Activated CD4-positive, alpha-beta memory T cell treated with anti-CD3 and anti-CD28 coated beads for 36 hours (primary cell): ENCODE measurements around the gene ZNF292. TPM values are rescaled to one million over a fixed set of nuclear protein-coding genes. Genes with fewer than 3 reads are reported as not detected.
"Not testable (repeated sequence)": the region's sequence is repeated elsewhere in the genome, so short reads cannot be mapped to it uniquely, and the experiment has no call there.

ENCODE experiments used
- CTCF ChIA-PET: fragments of 350-600 bp; sonication (Branson Sonifier 250); formaldehyde crosslinking; loops from one replicate; lab custom pipeline; 2021; ENCODE audit warnings: antibody characterized with exemption, inconsistent platforms; lab: Charles Lee
- POLR2A ChIA-PET: fragments of 350-600 bp; sonication (Branson Sonifier 250); formaldehyde crosslinking; loops from one replicate; lab custom pipeline; 2021; ENCODE audit warnings: antibody characterized with exemption; lab: Charles Lee
- DNase-seq: peaks from one replicate; pipeline ENCODE4 v3.0.0-alpha.2; 2020
- H3K27ac Mint-ChIP-seq: one replicate; pipeline ENCODE4 v1.8.0; 2021; ENCODE audit warnings: mixed read lengths
- H3K27me3 Mint-ChIP-seq: one replicate; pipeline ENCODE4 v1.8.0; 2021; ENCODE audit warnings: mixed read lengths
- H3K36me3 Mint-ChIP-seq: one replicate; pipeline ENCODE4 v1.8.0; 2021; ENCODE audit warnings: mixed read lengths
- H3K4me1 Mint-ChIP-seq: one replicate; pipeline ENCODE4 v1.8.0; 2021; ENCODE audit warnings: low read depth, mixed read lengths
- H3K4me3 Mint-ChIP-seq: one replicate; pipeline ENCODE4 v1.8.0; 2021; ENCODE audit warnings: mild to moderate bottlenecking, mixed read lengths
- H3K9me3 Mint-ChIP-seq: one replicate; pipeline ENCODE4 v1.8.0; 2021; ENCODE audit warnings: mixed read lengths
- intact Hi-C: fragments of 100-400 bp; cut with micrococcal nuclease; formaldehyde crosslinking; loops from one replicate; pipeline ENCODE4 v1.15.1; 2023
- total RNA-seq, 2 experiments: library from RNA; stranded (reverse); gene quantifications; one replicate each; pipeline ENCODE4 v1.2.3, GENCODE V29; 2021

ZNF292 gene
- total RNA-seq, 2 experiments from 2014 or later: 51.9 to 52.5 TPM

- no peaks in the 10 kb centered on the region for H3K27me3 Mint-ChIP-seq
- H3K4me3 Mint-ChIP-seq: no peak overlapping the region
- peaks cover 41% of the 10 kb centered on the region for H3K4me1 Mint-ChIP-seq
- no peaks in the 10 kb centered on the region for H3K9me3 Mint-ChIP-seq
- no peak overlapping the region for H3K27ac Mint-ChIP-seq
- ChIA-PET CTCF (interaction anchor here (0.6 kb wide), 1 partner anchor 107 kb away, joined by 3 read pairs; the partner anchor contains the start of gene SMIM8), POLR2A (no interaction called here)
- intact Hi-C loops: loop anchor here (5.0 kb wide), 1 partner anchor 43 kb away; no protein-coding TSS in a partner anchor
- peaks cover 17% of the 10 kb centered on the region for H3K36me3 Mint-ChIP-seq
- DNase-seq: no peak
Measured at GRCh38 chr6:87214831-87215230, 59.5 kb downstream of the ZNF292 start.

DNA sequence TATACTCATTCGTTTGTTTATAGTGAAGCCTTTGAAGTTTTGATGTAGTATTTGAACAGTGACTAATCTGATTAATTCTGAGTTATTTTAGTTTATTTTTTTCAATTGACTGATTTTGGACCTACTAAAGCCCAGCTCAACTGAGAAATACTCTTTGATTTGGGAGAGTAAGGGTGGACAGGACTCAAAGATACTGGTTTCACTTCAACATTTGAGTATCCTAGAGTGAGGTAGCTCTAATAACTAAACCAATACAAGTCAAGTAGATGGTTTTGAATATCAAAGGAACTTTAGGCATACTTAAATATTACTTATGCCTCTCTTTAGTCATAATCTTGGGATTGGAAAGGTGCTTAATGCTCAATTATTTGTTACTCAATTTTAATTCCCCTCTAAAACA, 65.6 kb downstream of the ZNF292 start:
- no peaks in the 10 kb centered on the region for H3K9me3 Mint-ChIP-seq
- ChIA-PET CTCF (interaction anchor here (0.6 to 1.9 kb wide), 2 partner anchors 64 to 67 kb away, joined by 3 to 4 read pairs; no protein-coding TSS in a partner anchor), POLR2A (no interaction called here)
- H3K27me3 Mint-ChIP-seq: no peaks in the 10 kb centered on the region
- intact Hi-C loops: no loop called here
- H3K4me3 Mint-ChIP-seq: no peak overlapping the region
- DNase-seq: no peak
- H3K36me3 Mint-ChIP-seq: peaks cover 44% of the 10 kb centered on the region
- no peak overlapping the region for H3K27ac Mint-ChIP-seq
- H3K4me1 Mint-ChIP-seq: peaks cover 4% of the 10 kb centered on the region

- Mint-ChIP-seq H3K27me3 (no peaks in the 10 kb centered on the region), H3K9me3 (no peaks in the 10 kb centered on the region), H3K36me3 (peaks cover 46% of the 10 kb centered on the region), H3K27ac (no peak overlapping the region), H3K4me1 (peaks cover 4% of the 10 kb centered on the region), H3K4me3 (no peak overlapping the region)
- intact Hi-C loops: no loop called here
- ChIA-PET CTCF (no interaction called here), POLR2A (no interaction called here)
- no peak for DNase-seq
Measured at GRCh38 chr6:87222676-87223075, 67.3 kb downstream of the ZNF292 start.

- H3K27ac Mint-ChIP-seq: no peak overlapping the region
- H3K36me3 Mint-ChIP-seq: peaks cover 51% of the 10 kb centered on the region
- ChIA-PET POLR2A (no interaction called here), CTCF (no interaction called here)
- H3K4me1 Mint-ChIP-seq: peaks cover 12% of the 10 kb centered on the region
- intact Hi-C loops: no loop called here
- no peak for DNase-seq
- H3K4me3 Mint-ChIP-seq: no peak overlapping the region
- H3K27me3 Mint-ChIP-seq: no peaks in the 10 kb centered on the region
- H3K9me3 Mint-ChIP-seq: no peaks in the 10 kb centered on the region
Measured at GRCh38 chr6:87224971-87225370, 69.6 kb downstream of the ZNF292 start.

DNA sequence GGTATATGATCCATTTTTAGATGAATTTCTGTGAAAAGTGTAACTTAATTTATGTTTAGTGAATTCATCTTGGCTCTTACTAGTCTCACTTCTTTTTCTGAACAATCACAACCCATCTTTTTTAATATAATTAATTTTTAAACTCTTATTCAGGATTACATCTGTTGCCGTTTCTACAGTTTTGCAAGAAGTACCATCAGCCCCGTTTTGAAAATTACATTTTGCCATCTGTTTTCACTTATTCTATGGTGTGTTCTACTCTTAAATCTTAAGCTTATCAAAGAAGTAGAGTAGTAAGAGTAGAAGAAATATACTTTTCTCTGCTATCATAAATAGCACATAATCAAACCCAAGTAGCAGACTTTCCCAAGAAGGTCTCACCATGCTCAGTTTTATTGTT, 70.1 kb downstream of the ZNF292 start:
- intact Hi-C loops: no loop called here
- Mint-ChIP-seq H3K27me3 (no peaks in the 10 kb centered on the region), H3K4me1 (peaks cover 12% of the 10 kb centered on the region), H3K4me3 (no peak overlapping the region), H3K36me3 (peaks cover 49% of the 10 kb centered on the region), H3K27ac (no peak overlapping the region), H3K9me3 (no peaks in the 10 kb centered on the region)
- DNase-seq: no peak
- POLR2A ChIA-PET: no interaction called here
- CTCF ChIA-PET: interaction anchor here (1.0 kb wide), 1 partner anchor 87 kb away, joined by 3 read pairs; no protein-coding TSS in a partner anchor

- Mint-ChIP-seq H3K4me3 (no peak overlapping the region), H3K27ac (no peak overlapping the region), H3K36me3 (peaks cover 46% of the 10 kb centered on the region), H3K4me1 (peaks cover 11% of the 10 kb centered on the region), H3K27me3 (no peaks in the 10 kb centered on the region), H3K9me3 (no peaks in the 10 kb centered on the region)
- CTCF ChIA-PET: interaction anchor here (0.7 to 1.0 kb wide), 2 partner anchors 44 to 87 kb away, joined by 3 to 4 read pairs; no protein-coding TSS in a partner anchor
- DNase-seq: no peak
- POLR2A ChIA-PET: no interaction called here
- intact Hi-C loops: no loop called here
Measured at GRCh38 chr6:87225937-87226336, 70.6 kb downstream of the ZNF292 start.

GRCh38 chr6:87230801-87231200, 75.4 kb downstream of the ZNF292 start:
- no peak for DNase-seq
- Mint-ChIP-seq H3K4me3 (no peak overlapping the region), H3K27ac (no peak overlapping the region), H3K36me3 (peaks cover 22% of the 10 kb centered on the region), H3K27me3 (no peaks in the 10 kb centered on the region), H3K9me3 (no peaks in the 10 kb centered on the region), H3K4me1 (peaks cover 20% of the 10 kb centered on the region)
- intact Hi-C loops: no loop called here
- CTCF ChIA-PET: interaction anchor here (0.7 to 1.0 kb wide), 2 partner anchors 72 to 152 kb away, joined by 3 to 4 read pairs; no protein-coding TSS in a partner anchor
- POLR2A ChIA-PET: no interaction called here

DNA sequence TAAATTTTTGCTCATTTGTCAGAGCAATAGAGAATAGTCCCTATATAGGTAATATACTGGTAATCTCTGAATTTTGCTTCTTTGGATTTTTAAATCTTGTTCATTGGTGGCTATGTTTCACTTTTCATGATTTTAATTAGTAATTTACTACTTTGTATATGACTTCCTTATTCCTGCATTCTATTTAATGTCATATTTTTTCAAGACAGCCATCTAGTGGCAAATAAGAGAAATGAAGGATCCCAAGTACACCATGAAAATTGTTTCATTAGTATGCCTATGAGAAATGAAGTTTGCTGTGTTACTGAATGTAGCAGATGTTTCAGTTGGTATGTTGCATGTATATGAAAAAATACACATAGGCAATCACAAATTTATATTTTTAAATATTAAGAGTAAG, 82.4 kb downstream of the ZNF292 start:
- peaks cover 15% of the 10 kb centered on the region for H3K36me3 Mint-ChIP-seq
- peaks cover 8% of the 10 kb centered on the region for H3K4me1 Mint-ChIP-seq
- POLR2A ChIA-PET: no interaction called here
- H3K9me3 Mint-ChIP-seq: no peaks in the 10 kb centered on the region
- intact Hi-C loops: loop anchor here (1.0 to 5.0 kb wide), 3 partner anchors 81 to 171 kb away; partner anchors contain the start of gene ZNF292
- CTCF ChIA-PET: interaction anchor here (0.9 to 3.9 kb wide), 3 partner anchors 9 to 98 kb away, joined by 3 to 29 read pairs (median 4); no protein-coding TSS in a partner anchor
- H3K27ac Mint-ChIP-seq: no peak overlapping the region
- H3K27me3 Mint-ChIP-seq: no peaks in the 10 kb centered on the region
- H3K4me3 Mint-ChIP-seq: no peak overlapping the region
- DNase-seq: no peak

DNA sequence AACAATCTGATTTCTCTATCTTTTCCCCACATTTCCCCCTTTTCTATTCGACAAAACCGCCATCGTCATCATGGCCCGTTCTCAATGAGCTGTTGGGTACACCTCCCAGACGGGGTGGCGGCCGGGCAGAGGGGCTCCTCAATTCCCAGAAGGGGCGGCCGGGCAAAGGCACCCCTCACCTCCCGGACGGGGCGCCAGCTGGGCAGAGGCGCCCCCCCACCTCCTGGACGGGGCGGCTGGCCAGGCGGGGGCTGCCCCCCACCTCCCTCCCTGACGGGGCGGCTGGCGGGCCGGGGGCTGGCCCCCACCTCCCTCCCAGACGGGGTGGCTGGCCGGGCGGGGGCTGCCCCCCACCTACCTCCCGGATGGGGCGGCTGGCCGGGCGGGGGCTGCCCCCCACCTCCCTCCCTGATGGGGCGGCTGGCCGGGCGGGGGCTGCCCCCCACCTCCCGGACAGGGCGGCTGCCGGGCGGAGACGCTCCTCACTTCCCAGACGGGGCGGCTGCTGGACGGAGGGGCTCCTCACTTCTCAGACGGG, 83.8 kb downstream of the ZNF292 start:
- H3K27me3 Mint-ChIP-seq, CTCF ChIA-PET: not testable (repeated sequence)

DNA sequence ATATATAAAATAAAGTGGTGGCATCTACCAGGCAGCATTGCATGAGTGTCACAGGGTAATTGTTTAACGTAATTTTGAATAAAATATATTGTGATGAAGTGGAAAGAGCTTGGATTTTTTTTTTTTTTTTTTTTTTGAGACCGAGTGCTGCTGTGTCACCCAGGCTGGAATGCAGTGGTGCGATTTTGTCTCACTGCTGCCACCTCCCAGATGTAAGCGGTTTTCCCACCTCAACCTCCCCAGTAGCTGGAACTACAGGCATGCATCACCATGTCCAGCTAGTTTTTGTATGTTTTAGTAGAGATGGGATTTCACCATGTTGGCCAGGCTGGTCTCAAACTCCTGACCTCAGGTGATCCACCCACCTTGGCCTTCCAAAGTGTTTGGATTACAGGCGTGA, 85.9 kb downstream of the ZNF292 start:
- Mint-ChIP-seq H3K36me3 (peaks cover 16% of the 10 kb centered on the region), H3K27ac (no peak overlapping the region), H3K4me3 (no peak overlapping the region), H3K9me3 (no peaks in the 10 kb centered on the region), H3K4me1 (peaks cover 2% of the 10 kb centered on the region), H3K27me3 (no peaks in the 10 kb centered on the region)
- CTCF ChIA-PET: interaction anchor here (0.7 kb wide), 1 partner anchor 101 kb away, joined by 3 read pairs; no protein-coding TSS in a partner anchor
- intact Hi-C loops: no loop called here
- DNase-seq: no peak
- POLR2A ChIA-PET: no interaction called here

More for the DNA sequence above, 83.8 kb downstream of the ZNF292 start:
- DNase-seq, POLR2A ChIA-PET, H3K4me3 Mint-ChIP-seq, H3K4me1 Mint-ChIP-seq, H3K9me3 Mint-ChIP-seq, H3K27ac Mint-ChIP-seq: not testable (repeated sequence)
- H3K36me3 Mint-ChIP-seq: peaks cover 11% of the 10 kb centered on the region
- intact Hi-C loops: loop anchor here (5.0 kb wide), 2 partner anchors 82 to 172 kb away; partner anchors contain the start of gene ZNF292

- Mint-ChIP-seq H3K4me1 (peaks cover 2% of the 10 kb centered on the region), H3K27me3 (no peaks in the 10 kb centered on the region), H3K27ac (no peak overlapping the region), H3K36me3 (peaks cover 17% of the 10 kb centered on the region), H3K4me3 (no peak overlapping the region), H3K9me3 (no peaks in the 10 kb centered on the region)
- no peak for DNase-seq
- intact Hi-C loops: no loop called here
- ChIA-PET CTCF (no interaction called here), POLR2A (no interaction called here)
Measured at GRCh38 chr6:87242311-87242710, 86.9 kb downstream of the ZNF292 start.

GRCh38 chr6:87243812-87244211, 88.4 kb downstream of the ZNF292 start:
- Mint-ChIP-seq H3K4me1 (peaks cover 2% of the 10 kb centered on the region), H3K36me3 (peaks cover 21% of the 10 kb centered on the region), H3K9me3 (no peaks in the 10 kb centered on the region), H3K4me3 (no peak overlapping the region), H3K27me3 (no peaks in the 10 kb centered on the region), H3K27ac (no peak overlapping the region)
- intact Hi-C loops: no loop called here
- DNase-seq: no peak
- POLR2A ChIA-PET: no interaction called here
- CTCF ChIA-PET: interaction anchor here (0.6 to 0.9 kb wide), 2 partner anchors 104 to 165 kb away, joined by 3 to 5 read pairs; no protein-coding TSS in a partner anchor
